Body of pancreas (tissue), 4 donors: ENCODE results near the gene LRG1.

Experiments used
- POLR2A ChIP-seq, 3 donors: fragments of 450-650 bp; IDR thresholded peaks; one replicate each; pipeline ENCODE4 v1.6.1; 2016; ENCODE audit warnings: antibody characterized with exemption in 3 of 3, mild to moderate bottlenecking in 2 of 3
- TF ChIP-seq, protein P1 (sequence below), 7 experiments: fragments of 450-650 bp in 4 of 7; fragments of 200-600 bp in 3 of 7; sonication (generic) in 3 of 7; IDR thresholded peaks; one replicate each; pipeline ENCODE4 v1.5.1; 2016 to 2019; ENCODE audit warnings: antibody characterized with exemption in 7 of 7

DNA sequence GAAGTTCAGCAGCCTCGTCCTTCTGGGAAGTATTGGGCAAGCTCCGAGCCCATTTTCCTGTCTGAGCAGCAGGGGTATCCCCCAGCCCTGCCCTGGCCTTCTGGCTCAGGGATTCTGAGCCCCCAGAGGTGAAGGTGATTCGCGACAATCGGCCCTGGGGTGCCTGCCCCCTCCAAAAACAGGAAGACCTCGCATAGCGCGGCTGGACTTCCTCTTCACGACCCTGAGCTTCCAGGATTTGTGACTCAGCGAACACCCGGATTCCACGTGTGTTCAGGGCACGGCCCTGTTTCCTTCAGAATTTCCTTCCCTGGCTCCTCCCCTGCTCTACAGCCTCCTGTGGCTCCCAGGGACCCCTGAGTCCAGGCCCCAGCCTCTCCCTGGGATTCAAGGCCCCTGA is 19.7 kb upstream of the LRG1 start, which contains the start of gene SEMA6B:
- TF ChIP-seq, protein P1, sequence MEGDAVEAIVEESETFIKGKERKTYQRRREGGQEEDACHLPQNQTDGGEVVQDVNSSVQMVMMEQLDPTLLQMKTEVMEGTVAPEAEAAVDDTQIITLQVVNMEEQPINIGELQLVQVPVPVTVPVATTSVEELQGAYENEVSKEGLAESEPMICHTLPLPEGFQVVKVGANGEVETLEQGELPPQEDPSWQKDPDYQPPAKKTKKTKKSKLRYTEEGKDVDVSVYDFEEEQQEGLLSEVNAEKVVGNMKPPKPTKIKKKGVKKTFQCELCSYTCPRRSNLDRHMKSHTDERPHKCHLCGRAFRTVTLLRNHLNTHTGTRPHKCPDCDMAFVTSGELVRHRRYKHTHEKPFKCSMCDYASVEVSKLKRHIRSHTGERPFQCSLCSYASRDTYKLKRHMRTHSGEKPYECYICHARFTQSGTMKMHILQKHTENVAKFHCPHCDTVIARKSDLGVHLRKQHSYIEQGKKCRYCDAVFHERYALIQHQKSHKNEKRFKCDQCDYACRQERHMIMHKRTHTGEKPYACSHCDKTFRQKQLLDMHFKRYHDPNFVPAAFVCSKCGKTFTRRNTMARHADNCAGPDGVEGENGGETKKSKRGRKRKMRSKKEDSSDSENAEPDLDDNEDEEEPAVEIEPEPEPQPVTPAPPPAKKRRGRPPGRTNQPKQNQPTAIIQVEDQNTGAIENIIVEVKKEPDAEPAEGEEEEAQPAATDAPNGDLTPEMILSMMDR (IDR thresholded peaks at IDR 0.05), result no peak
- peak in 1 of 3 donors; percentile 41 for TF ChIP-seq POLR2A (IDR thresholded peaks at IDR 0.05)
